ENCODE results near the gene KSR2.

DNA sequence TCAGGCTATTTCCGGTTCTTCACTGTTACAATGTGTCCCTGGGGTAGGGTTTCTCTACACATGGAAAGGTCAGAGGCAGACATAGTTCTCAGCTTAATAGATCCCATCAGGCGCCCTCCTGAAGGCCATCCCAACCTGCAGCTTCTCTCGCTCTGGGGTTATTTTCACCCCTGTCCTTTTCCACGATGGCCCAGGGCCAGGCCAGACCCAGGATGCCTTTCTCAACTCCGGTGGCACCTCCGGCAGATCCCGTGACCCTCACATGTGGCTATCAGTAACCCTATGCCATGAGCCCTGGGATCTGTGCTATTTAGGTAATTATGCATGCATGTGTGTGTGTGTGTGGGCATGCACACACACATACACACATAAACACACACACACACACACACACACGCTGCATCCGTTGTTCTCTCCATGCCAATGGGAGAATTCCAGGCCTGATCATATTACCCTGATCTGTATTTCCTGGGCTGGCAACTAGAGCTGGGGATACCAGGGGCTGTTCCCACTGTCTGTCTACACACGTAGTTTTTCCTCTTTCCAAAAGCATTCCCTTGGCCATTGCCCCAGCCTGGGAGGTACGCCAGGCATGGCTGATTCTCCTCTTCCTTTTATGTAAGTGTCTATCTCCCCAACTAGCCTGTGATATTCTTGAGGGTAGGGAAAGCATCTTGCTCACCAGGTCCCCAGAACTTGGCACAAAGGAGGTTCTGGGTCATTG is 556.2 kb downstream of the KSR2 start:
- TF ChIP-seq POLR2A (IDR thresholded peaks at IDR 0.05; ENCODE audit: low read length) (no peak), GATA1 (IDR thresholded peaks at IDR 0.05; ENCODE audit: low read depth, low read length) (no peak)

Data from erythroblast (primary cell).